SK-N-SH (cell line): Measurements from ENCODE around the gene CCDC89. TPM values are rescaled to one million over a fixed set of nuclear protein-coding genes. Genes with fewer than 3 reads are reported as not detected.
A peak's percentile ranks its signal among the peaks of the same experiment; 100 is the strongest.

Source experiments
- CTCF ChIA-PET: fragments of 300-600, 350-600 bp; formaldehyde crosslinking; extraction: SDS; loops from one replicate; lab custom pipeline; 2021; lab: Yijun Ruan, JAX
- POLR2A ChIA-PET: fragments of 350-600 bp; sonication (Branson Sonifier 250); formaldehyde crosslinking; extraction: SDS; loops from one replicate; lab custom pipeline; 2020; ENCODE audit warnings: antibody characterized with exemption, inconsistent platforms; lab: Yijun Ruan, JAX
- DNase-seq: peaks from one replicate; pipeline ENCODE4 v3.0.0; 2012
- H2AFZ ChIP-seq: fragments of 200-600 bp; sonication (generic); 2 replicates; pipeline ENCODE4 v1.8.1; 2016; ENCODE audit warnings: antibody characterized with exemption, mild to moderate bottlenecking, low read depth
- H3F3A ChIP-seq: fragments of 200-600 bp; sonication (generic); replicated peaks from 2 replicates; pipeline ENCODE3; 2016; ENCODE audit warnings: antibody characterized with exemption, mild to moderate bottlenecking; ENCODE audit not compliant: insufficient read depth
- H3K27ac ChIP-seq, 2 experiments: fragments of 200-500 bp in 1 of 2; fragments of 200-600 bp in 1 of 2; sonication (Bioruptor generic) in 1 of 2; sonication (generic), shearing (Covaris generic) in 1 of 2; 2 replicates each; pipeline versions ENCODE4 v1.5.1 to v1.6.1; 2014 to 2016; ENCODE audit warnings: low read depth in 2 of 2, inconsistent platforms in 1 of 2, low read length in 1 of 2, mild to moderate bottlenecking in 1 of 2, mixed read lengths in 1 of 2
- H3K27me3 ChIP-seq: fragments of 200-600 bp; sonication (generic), shearing (Covaris generic); 2 replicates; pipeline ENCODE4 v1.6.1; 2016; ENCODE audit warnings: mixed run types; ENCODE audit not compliant: insufficient read depth
- H3K36me3 ChIP-seq, 2 experiments: fragments of 200-500 bp in 1 of 2; fragments of 200-600 bp in 1 of 2; sonication (Bioruptor generic) in 1 of 2; sonication (generic) in 1 of 2; replicated peaks in 1 of 2; 2 replicates each; pipeline versions ENCODE3 to v1.5.1; 2014 to 2016; ENCODE audit warnings: low read length in 1 of 2, mild to moderate bottlenecking in 1 of 2; ENCODE audit not compliant: insufficient read depth in 2 of 2, control insufficient read depth in 1 of 2
- H3K4me1 ChIP-seq, 2 experiments: fragments of 200-500 bp in 1 of 2; fragments of 200-600 bp in 1 of 2; sonication (Bioruptor generic) in 1 of 2; sonication (generic), shearing (Covaris generic) in 1 of 2; 2 replicates each; pipeline versions ENCODE4 v1.5.1 to v1.6.1; 2014 to 2016; ENCODE audit warnings: low read depth in 1 of 2, low read length in 1 of 2, mixed run types in 1 of 2; ENCODE audit not compliant: insufficient read depth in 2 of 2, control insufficient read depth in 1 of 2
- H3K4me2 ChIP-seq: fragments of 200-600 bp; sonication (generic), shearing (Covaris generic); 2 replicates; pipeline ENCODE4 v1.6.1; 2017; ENCODE audit warnings: mixed run types
- H3K4me3 ChIP-seq, 2 experiments: fragments of 200-500 bp in 1 of 2; fragments of 200-600 bp in 1 of 2; sonication (Bioruptor generic) in 1 of 2; sonication (generic), shearing (Covaris generic) in 1 of 2; 2 replicates each; pipeline versions ENCODE4 v1.5.1 to v1.8.1; 2014 to 2016; ENCODE audit warnings: low read depth in 2 of 2, inconsistent platforms in 1 of 2, low read length in 1 of 2, mild to moderate bottlenecking in 1 of 2, mixed read lengths in 1 of 2, moderate library complexity in 1 of 2
- H3K79me2 ChIP-seq: fragments of 200-600 bp; sonication (generic); 2 replicates; pipeline ENCODE4 v1.8.1; 2017; ENCODE audit warnings: mild to moderate bottlenecking; ENCODE audit not compliant: insufficient read depth
- H3K9ac ChIP-seq: fragments of 200-600 bp; sonication (generic); 2 replicates; pipeline ENCODE4 v1.6.1; 2017; ENCODE audit warnings: mixed run types
- H3K9me2 ChIP-seq: fragments of 200-600 bp; sonication (generic); 2 replicates; pipeline ENCODE4 v1.6.1; 2017; ENCODE audit warnings: mixed run types
- H3K9me3 ChIP-seq: fragments of 200-600 bp; sonication (generic); 2 replicates; pipeline ENCODE4 v1.6.1; 2017; ENCODE audit warnings: mixed run types, mild to moderate bottlenecking, moderate library complexity
- H4K20me1 ChIP-seq: fragments of 200-600 bp; sonication (generic); 2 replicates; pipeline ENCODE4 v1.6.1; 2017; ENCODE audit warnings: mild to moderate bottlenecking, mixed run types; ENCODE audit not compliant: insufficient read depth
- CTCF ChIP-seq: fragments of 200-600 bp; sonication (generic); IDR thresholded peaks from 2 replicates; pipeline ENCODE4 v1.6.1; 2017; ENCODE audit warnings: antibody characterized with exemption, mild to moderate bottlenecking, moderate library complexity
- FOSL2 ChIP-seq: IDR thresholded peaks from 2 replicates; pipeline ENCODE4 v1.4.0; 2012; ENCODE audit warnings: low read depth, mild to moderate bottlenecking, moderate library complexity, borderline replicate concordance
- FOXM1 ChIP-seq: IDR thresholded peaks from 2 replicates; pipeline ENCODE4 v1.4.0; 2012; ENCODE audit warnings: low read depth, mild to moderate bottlenecking
- GATA2 ChIP-seq: sonication (generic); formaldehyde crosslinking; IDR thresholded peaks from 2 replicates; pipeline ENCODE4 v1.5.0; 2020; ENCODE audit warnings: mild to moderate bottlenecking, missing genetic modification reagents
- IRF3 ChIP-seq: fragments of 150-350 bp; IDR thresholded peaks from 2 replicates; pipeline ENCODE4 v1.6.1; 2016; ENCODE audit warnings: mild to moderate bottlenecking, low read depth, low read length
- JUND ChIP-seq: IDR thresholded peaks from 2 replicates; pipeline ENCODE4 v1.4.0; 2012
- POLR2AphosphoS5 ChIP-seq: IDR thresholded peaks from 2 replicates; pipeline ENCODE4 v1.6.1; 2012; ENCODE audit warnings: low read depth, low read length
- RAD21 ChIP-seq: IDR thresholded peaks from 2 replicates; pipeline ENCODE4 v1.6.1; 2012; ENCODE audit warnings: mild to moderate bottlenecking, low read length
- RCOR1 ChIP-seq: fragments of 150-350 bp; IDR thresholded peaks from 2 replicates; pipeline ENCODE4 v1.6.1; 2017; ENCODE audit warnings: antibody characterized with exemption, low read length
- TEAD4 ChIP-seq: IDR thresholded peaks from 2 replicates; pipeline ENCODE4 v1.4.0; 2012; ENCODE audit warnings: mild to moderate bottlenecking, borderline replicate concordance; ENCODE audit not compliant: insufficient read depth
- USF2 ChIP-seq: fragments of 150-350 bp; IDR thresholded peaks from 2 replicates; pipeline ENCODE4 v1.6.1; 2017; ENCODE audit warnings: antibody characterized with exemption, low read length, low read depth, borderline replicate concordance
- ZBTB33 ChIP-seq: IDR thresholded peaks from 2 replicates; pipeline ENCODE4 v1.4.0; 2012; ENCODE audit warnings: low read depth, borderline replicate concordance
- WGBS: methylation state at CpG from one replicate; pipeline ENCODE4 v1.1.6; 2017; ENCODE audit warnings: low lambda C conversion rate; 5-methylcytosine and 5-hydroxymethylcytosine counted together
- polyA plus RNA-seq, 3 experiments: library from polyadenylated mRNA; depleted of rRNA; stranded (reverse); fragments of >200 nt; gene quantifications; 2 replicates each; pipeline ENCODE4 v1.2.3, GENCODE V29; 2012
- TF ChIP-seq, protein P1 (sequence below): IDR thresholded peaks from 2 replicates; pipeline ENCODE4 v1.6.1; 2012; ENCODE audit warnings: mild to moderate bottlenecking, low read depth, low read length, moderate library complexity
- TF ChIP-seq, protein P2 (sequence below): IDR thresholded peaks from 2 replicates; pipeline ENCODE4 v1.4.0; 2012; ENCODE audit warnings: low read depth, borderline replicate concordance

CCDC89 gene
- polyA plus RNA-seq, 1 of the 3 experiments (the other 2 are of a cell fraction): 3.9 TPM

DNA sequence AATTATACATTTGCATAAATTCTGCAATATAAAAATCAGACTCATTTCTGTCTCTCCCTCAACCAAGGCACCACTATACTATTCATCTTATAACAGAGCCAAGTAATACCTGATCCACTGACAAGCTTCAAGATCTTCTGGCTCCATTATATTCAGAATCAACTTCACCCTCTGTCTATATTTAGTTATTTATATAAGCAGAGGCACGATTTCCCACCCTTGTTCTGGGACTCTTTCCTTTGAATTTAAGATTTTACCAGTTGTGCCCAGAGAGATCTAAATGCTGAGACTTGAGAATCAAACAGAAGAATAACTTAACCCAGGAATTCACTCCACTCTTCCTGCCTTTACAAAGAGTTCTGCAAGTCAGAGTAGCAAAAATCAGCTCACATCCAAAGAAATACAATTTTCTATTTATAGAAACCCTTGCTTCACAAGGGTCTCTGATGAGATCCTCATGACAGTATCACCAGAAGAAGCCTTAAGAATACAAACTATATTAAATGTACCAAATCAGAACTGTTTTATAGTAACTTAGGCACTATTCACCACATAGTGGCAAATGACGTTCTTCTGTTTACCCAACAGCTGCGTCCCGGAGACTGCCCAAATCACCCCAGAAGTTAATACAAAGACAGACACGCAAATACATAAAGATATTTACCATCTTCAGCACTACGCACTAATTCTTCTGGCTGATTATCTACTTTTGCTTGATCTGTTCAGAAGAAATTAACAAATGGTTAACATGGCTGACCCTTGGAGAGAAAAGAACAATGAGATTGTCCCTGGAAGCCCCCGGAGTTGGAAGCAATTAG is 32.3 kb upstream of the CCDC89 start:
- no peak for DNase-seq
- Histone ChIP-seq H3F3A (peaks cover 15% of the 10 kb centered on the region), H3K4me2 (peak overlapping the region; percentile 73), H3K27me3 (no peaks in the 10 kb centered on the region), H2AFZ (peak overlapping the region; percentile 83), H3K27ac (peak overlapping the region; percentile 86 to 88), H3K36me3 (no peaks in the 10 kb centered on the region), H3K9me3 (no peaks in the 10 kb centered on the region), H4K20me1 (no peaks in the 10 kb centered on the region), H3K4me3 (peak overlapping the region; percentile 41 to 53; a peak in 3 of 4 replicates), H3K9ac (peak overlapping the region; percentile 72), H3K9me2 (no peaks in the 10 kb centered on the region), H3K4me1 (peaks cover 0 to 8% of the 10 kb centered on the region in 2 experiments; a peak in 2 of 4 replicates), H3K79me2 (no peaks in the 10 kb centered on the region)
- ChIA-PET POLR2A (no interaction called here), CTCF (interaction anchor here (1.7 to 2.4 kb wide), 2 partner anchors 19 to 136 kb away, joined by 3 to 7 read pairs; partner anchors contain the start of gene CCDC83)
- 46% methylated on average over 7 of the region's 7 CpGs for WGBS
- TF ChIP-seq RAD21: no peak
- TF ChIP-seq USF2: no peak
- no peak for TF ChIP-seq FOSL2
- no peak for TF ChIP-seq GATA2
- TF ChIP-seq ZBTB33: no peak
- TF ChIP-seq IRF3: no peak
- TF ChIP-seq CTCF: no peak
- TF ChIP-seq, protein P1, sequence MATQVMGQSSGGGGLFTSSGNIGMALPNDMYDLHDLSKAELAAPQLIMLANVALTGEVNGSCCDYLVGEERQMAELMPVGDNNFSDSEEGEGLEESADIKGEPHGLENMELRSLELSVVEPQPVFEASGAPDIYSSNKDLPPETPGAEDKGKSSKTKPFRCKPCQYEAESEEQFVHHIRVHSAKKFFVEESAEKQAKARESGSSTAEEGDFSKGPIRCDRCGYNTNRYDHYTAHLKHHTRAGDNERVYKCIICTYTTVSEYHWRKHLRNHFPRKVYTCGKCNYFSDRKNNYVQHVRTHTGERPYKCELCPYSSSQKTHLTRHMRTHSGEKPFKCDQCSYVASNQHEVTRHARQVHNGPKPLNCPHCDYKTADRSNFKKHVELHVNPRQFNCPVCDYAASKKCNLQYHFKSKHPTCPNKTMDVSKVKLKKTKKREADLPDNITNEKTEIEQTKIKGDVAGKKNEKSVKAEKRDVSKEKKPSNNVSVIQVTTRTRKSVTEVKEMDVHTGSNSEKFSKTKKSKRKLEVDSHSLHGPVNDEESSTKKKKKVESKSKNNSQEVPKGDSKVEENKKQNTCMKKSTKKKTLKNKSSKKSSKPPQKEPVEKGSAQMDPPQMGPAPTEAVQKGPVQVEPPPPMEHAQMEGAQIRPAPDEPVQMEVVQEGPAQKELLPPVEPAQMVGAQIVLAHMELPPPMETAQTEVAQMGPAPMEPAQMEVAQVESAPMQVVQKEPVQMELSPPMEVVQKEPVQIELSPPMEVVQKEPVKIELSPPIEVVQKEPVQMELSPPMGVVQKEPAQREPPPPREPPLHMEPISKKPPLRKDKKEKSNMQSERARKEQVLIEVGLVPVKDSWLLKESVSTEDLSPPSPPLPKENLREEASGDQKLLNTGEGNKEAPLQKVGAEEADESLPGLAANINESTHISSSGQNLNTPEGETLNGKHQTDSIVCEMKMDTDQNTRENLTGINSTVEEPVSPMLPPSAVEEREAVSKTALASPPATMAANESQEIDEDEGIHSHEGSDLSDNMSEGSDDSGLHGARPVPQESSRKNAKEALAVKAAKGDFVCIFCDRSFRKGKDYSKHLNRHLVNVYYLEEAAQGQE: no peak
- TF ChIP-seq, protein P2, sequence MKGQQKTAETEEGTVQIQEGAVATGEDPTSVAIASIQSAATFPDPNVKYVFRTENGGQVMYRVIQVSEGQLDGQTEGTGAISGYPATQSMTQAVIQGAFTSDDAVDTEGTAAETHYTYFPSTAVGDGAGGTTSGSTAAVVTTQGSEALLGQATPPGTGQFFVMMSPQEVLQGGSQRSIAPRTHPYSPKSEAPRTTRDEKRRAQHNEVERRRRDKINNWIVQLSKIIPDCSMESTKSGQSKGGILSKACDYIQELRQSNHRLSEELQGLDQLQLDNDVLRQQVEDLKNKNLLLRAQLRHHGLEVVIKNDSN: no peak
- TF ChIP-seq FOXM1: no peak
- no peak for TF ChIP-seq RCOR1
- no peak for TF ChIP-seq JUND
- no peak for TF ChIP-seq TEAD4
- no peak for TF ChIP-seq POLR2AphosphoS5
